CD4-positive, alpha-beta T cell treated with Interleukin-17A for 4 hours (primary cell): Measurements from ENCODE around the gene SAMD4B.
"Not testable (repeated sequence)": the region's sequence is repeated elsewhere in the genome, so short reads cannot be mapped to it uniquely, and the experiment has no call there.

Experiments used
- DNase-seq: peaks from one replicate; pipeline ENCODE4 v3.0.0-alpha.2; 2020; ENCODE audit warnings: mixed read lengths

SAMD4B gene

GRCh38 chr19:39310558-39311311 is 31.5 kb upstream of the SAMD4B start:
- DNase-seq: no peak

- DNase-seq: no peak
Measured at GRCh38 chr19:39314016-39314728, 28.0 kb upstream of the SAMD4B start.

GRCh38 chr19:39315933-39316332 is 26.3 kb upstream of the SAMD4B start:
- no peak for DNase-seq

GRCh38 chr19:39316627-39317321 is 25.4 kb upstream of the SAMD4B start:
- DNase-seq: no peak

DNA sequence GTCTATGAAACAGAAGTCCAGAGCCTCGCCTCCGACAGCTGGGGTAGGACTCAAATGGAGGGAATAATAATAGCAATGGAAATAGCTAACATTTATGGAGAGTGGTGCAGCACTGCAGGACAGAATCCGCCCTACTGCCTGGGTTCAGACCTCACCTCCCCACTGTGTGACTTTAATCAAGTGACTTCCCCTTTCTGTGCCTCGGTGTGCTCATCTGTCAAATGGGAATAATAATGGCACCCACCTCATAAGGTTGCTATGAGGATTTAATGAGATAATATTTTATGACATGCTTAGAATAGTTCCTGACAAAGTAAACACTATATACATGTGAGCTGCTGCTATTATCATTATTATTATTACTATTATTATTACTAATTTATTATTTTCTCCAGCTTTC is 24.7 kb upstream of the SAMD4B start:
- no peak for DNase-seq

- DNase-seq: no peak
Measured at GRCh38 chr19:39318071-39318470, 24.1 kb upstream of the SAMD4B start.

DNA sequence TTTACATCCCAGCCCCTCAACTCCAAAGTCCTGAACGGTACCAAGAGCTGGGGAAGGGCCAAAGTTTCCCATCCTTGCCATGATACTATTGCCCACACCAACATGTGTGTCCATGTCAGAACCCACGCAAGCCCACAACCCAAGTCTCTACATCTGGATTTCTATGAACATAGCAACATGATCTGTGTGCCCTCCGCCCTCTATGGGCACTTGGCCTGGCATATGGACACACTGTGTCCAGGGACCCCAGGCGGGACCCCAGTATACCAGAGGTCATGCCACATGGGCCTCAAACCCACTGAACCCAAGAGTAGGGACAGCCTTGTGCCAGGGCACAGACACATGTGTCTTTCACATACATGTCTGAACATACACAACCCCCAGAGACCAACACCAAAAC is 23.5 kb upstream of the SAMD4B start:
- no peak for DNase-seq

DNA sequence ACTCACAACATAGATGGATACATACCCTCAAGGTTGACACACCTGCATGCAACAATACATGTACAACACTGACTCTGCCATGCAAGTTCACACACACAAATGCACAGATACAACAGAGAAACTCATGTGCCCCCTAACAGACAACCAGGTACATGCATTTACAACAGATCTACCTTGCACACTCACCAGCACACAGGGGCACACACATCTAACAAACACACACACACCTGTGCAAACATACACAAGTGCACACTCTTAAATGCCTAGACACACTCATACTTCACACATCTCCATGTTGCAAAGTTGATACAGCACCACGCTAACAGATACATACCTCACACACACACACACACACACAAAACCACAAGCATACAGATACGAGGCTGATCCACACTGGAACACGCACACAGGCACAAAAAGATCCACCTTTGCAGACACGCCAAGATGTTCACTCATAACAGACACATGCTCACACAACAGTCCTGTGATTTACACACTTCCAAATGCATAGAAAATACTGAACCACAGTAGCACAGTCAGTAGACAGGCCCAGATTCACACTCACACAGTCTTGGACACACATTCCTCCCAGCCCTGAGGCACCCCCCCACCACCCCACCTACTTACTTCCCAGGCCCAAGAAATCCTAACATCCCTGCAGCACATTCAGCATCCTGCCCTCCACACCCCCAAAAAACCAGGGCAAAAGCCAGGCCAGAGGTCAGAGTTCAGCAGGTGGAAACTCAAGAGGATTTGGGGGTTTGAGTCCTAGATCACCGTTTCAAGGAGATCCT is 22.9 kb upstream of the SAMD4B start:
- no peak for DNase-seq

DNA sequence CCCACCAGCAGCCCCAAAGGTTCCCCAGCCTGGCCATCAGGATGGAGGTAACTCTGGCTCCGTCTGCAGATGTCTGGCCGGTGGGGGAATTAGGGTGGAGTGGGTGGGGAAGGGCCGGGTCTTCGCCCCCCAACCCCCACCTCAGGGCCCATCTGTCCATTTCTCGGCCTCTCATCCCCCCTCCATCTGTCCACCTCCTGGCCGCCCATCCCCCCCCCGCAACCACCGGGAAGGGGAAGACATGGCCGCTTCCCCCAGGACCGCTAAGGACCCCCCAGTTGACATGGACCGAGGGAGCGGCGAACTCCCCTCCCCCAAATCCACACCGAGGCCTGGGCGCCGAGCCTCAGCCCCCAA is 22.4 kb upstream of the SAMD4B start:
- no peak for DNase-seq

- no peak for DNase-seq
Measured at GRCh38 chr19:39321117-39321831, 20.9 kb upstream of the SAMD4B start.

DNA sequence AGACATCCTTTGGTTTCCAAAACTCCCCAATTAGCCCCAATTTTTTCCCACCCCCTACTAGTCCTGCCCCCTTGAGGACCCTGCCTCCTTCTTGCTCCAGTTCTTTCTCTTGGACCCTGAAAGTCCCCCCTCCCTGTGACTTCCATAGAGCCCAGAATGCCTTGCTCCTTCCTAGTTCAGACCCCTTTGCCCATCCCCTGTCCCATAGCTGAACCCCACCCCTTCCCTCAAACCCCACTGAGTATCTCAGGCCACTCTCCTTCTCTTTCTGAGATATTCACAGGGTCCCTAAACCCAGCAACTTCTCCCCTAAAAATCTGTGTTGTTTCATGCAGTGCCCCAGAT is 20.4 kb upstream of the SAMD4B start:
- DNase-seq: no peak

- no peak for DNase-seq
Measured at GRCh38 chr19:39324242-39324842, 17.9 kb upstream of the SAMD4B start.

DNA sequence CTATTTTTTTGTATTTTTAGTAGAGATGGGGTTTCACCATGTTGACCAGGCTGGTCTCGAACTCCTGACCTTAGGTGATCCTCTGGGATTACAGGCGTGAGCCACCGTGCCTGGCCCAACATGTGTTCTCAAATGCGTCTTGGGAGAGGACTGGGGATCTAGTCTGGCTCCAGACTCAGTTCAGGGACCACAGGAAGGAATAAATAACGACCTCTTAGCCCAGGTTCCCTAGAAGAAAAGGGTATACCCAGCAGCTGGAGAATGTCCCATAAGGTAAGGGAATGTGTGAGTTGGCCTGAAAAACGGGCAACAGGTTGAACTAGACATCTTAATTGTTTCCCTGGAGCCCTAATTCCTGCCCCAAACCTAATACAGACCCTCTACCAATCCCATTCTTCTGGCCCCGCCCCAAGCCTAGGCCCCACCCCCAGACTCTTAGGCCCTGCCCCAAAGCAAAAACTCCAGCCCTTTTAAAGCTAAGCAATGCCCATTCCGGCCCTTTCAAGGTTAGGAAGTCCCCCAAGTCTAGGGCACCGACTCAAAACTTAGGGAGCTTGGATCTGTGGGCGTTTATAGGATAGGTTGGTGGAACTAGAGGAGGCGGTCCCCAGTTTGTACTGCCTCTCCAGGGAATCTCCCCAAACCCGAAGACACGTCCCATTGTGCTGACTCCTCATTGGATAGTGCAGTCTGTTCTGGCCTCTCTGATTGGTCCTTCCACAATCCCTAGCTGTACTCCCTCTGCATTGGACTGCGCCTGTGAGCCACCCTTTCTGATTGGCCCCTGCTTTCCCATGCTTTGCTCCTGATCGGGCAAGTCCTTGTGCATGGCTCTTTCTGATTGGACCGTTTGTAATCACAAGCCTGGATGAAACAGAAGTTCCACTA is 16.2 kb upstream of the SAMD4B start:
- peak; percentile 29 for DNase-seq

DNA sequence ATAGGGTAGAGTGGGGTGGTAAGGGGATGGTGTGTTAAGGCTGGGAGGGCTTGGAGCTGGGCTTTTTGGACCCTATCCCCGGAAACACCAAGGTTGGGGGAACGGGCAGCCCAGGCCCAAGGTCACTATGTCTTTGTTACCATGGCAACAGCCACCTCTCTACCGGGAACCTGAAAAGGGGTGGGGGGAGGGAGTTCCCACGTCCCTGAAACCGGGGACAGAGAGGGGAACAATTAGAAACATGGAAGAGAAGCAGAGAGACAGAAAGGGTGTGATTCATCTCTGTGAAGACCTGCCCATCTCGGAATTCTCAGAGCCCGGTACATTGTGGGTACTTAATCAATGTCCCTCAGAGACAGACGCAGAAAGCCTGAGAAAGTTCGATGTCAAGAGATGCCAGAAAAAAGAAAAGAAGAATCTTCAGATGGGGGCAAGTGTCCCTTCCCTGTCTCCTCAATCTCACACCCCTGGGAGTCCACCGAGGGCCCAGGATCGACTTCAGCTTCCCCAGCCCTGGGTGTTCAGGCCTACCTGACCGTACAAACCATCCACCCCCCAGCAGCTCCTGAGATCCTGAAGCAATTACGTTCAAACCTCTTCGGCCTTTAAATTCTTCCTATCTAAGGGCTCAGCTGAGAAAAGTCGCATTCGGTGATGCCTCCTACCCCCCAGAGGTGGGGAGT is 14.7 kb upstream of the SAMD4B start:
- DNase-seq: no peak

GRCh38 chr19:39328046-39328705 is 14.0 kb upstream of the SAMD4B start:
- peak; percentile 87 for DNase-seq

- DNase-seq: no peak
Measured at GRCh38 chr19:39329948-39330347, 12.3 kb upstream of the SAMD4B start.

DNA sequence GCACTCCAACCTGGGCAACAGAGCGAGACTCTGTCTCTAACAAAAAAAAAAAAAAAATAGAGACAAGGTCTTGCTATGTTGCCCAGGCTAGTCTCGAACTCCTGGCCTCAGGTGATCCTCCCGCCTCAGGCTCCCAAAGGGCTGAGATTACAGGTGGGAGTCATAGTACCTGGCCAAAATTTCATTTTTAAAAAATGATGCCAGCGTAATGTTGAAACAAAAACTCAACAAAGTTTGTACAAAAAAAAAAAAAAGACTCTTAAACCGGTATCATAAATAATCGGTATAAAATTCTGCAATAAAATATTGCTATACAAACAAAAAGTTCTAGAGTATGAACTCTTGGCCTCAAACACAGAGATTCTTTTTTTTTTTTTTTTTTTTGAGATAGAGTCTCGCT is 9.9 kb upstream of the SAMD4B start:
- DNase-seq: no peak

DNA sequence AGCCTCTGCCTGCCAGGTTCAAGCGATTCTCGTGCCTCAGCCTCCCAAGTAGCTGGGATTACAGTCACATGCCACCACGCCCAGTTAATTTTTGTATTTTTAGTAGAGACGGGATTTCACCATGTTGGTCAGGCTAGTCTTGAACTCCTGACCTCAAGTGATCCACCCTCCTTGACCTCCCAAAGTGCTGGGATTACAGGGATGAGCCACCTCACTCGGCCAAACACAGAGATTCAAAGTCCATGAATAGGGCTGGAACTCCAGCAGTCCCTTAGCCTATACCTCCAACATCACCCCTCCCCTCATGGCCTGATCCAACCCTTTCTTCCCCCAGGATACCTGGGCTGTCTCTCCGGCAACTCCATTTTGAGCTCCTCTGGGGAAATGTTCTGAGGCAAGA is 9.5 kb upstream of the SAMD4B start:
- DNase-seq: not testable (repeated sequence)

GRCh38 chr19:39333507-39333906 is 8.7 kb upstream of the SAMD4B start:
- no peak for DNase-seq

GRCh38 chr19:39334444-39334976 is 7.7 kb upstream of the SAMD4B start:
- DNase-seq: no peak
